Measurements from ENCODE around the gene RHOD. TPM values are rescaled to one million over a fixed set of nuclear protein-coding genes. Genes with fewer than 3 reads are reported as not detected.

The RHOD gene
- total RNA-seq, 2 experiments from 2014 or later: 0.35 TPM; not detected in 1

DNA sequence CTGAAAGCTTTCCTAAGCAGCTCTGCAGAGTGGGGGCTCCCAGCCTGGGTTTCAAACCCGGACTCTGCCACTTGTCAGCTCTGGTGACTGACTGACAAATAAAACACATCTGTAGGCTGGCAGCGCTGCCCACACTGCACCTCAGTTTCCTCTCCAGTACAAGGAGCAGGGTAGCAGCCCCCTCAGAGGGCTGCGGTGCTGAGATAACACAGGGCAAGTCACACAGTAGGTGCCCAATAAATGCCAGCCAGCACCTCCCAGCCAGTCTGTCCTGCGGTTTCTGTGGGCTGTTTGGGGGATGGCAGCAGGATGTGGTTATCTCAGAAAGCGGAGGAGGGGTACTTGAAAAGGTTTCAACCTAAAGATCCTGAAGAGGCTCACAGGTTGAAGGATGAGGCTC lies 32.2 kb upstream of the RHOD start:
- peaks cover 26% of the 10 kb centered on the region for H3K4me1 Mint-ChIP-seq
- ChIA-PET POLR2A (no interaction called here), CTCF (interaction anchor here (0.8 to 0.9 kb wide), 2 partner anchors 15 to 29 kb away, joined by 3 read pairs; no protein-coding TSS in a partner anchor)
- no peaks in the 10 kb centered on the region for H3K36me3 Mint-ChIP-seq (ENCODE audit: low read depth)
- no peaks in the 10 kb centered on the region for H3K9me3 Mint-ChIP-seq
- peaks cover 77% of the 10 kb centered on the region for H3K27me3 Mint-ChIP-seq
- H3K4me3 Mint-ChIP-seq: no peak overlapping the region
- DNase-seq: peak; percentile 68
- peak overlapping the region; percentile 81 for H3K27ac Mint-ChIP-seq

DNA sequence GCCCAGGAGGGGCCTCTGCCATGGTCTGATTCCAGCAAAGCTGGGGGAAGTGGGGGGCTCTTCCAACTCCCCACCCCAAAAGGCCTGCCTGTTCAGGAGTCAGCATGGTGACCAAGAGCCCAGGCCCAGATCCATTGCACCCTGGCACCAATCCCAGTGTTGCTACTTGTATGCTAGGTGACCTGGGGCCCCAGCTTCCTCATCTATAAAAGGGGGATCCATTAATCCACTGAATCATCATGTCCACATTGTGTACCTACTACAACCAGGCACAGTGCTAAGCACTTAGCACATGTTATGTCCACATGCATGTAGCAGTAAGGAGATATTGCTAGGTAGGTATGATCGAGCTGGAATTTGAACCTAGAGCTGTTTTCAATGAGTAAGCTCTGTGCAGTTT lies 31.7 kb upstream of the RHOD start:
- H3K27ac Mint-ChIP-seq: no peak overlapping the region
- peaks cover 79% of the 10 kb centered on the region for H3K27me3 Mint-ChIP-seq
- DNase-seq: no peak
- no peaks in the 10 kb centered on the region for H3K36me3 Mint-ChIP-seq (ENCODE audit: low read depth)
- H3K4me1 Mint-ChIP-seq: peaks cover 26% of the 10 kb centered on the region
- POLR2A ChIA-PET: no interaction called here
- no peak overlapping the region for H3K4me3 Mint-ChIP-seq
- no peaks in the 10 kb centered on the region for H3K9me3 Mint-ChIP-seq
- CTCF ChIA-PET: no interaction called here

DNA sequence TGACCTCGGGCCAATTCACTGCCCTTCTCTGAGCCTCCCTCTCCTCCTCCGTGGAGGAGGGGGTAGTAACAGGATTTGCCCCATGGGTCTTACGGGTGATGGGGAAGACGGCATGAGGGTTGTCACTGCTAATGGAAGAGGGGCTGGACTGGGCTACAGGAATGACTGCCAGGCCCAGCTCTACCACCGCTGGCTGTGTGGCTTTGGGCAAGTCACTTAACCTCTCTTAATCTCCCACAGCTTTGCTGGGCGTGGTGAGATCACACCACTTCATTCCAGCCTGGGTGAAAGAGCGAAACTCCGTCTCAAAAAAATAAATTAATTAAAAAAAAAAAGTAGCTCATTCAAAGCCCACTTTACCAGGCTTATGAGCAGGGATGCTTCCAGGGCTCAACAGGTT lies 30.9 kb upstream of the RHOD start:
- Mint-ChIP-seq H3K36me3 (ENCODE audit: low read depth) (no peaks in the 10 kb centered on the region), H3K4me1 (peaks cover 26% of the 10 kb centered on the region), H3K27me3 (peaks cover 73% of the 10 kb centered on the region), H3K27ac (no peak overlapping the region), H3K9me3 (no peaks in the 10 kb centered on the region), H3K4me3 (no peak overlapping the region)
- no peak for DNase-seq
- ChIA-PET CTCF (interaction anchor here (0.5 kb wide), 1 partner anchor 803 kb away, joined by 3 read pairs; no protein-coding TSS in a partner anchor), POLR2A (no interaction called here)

DNA sequence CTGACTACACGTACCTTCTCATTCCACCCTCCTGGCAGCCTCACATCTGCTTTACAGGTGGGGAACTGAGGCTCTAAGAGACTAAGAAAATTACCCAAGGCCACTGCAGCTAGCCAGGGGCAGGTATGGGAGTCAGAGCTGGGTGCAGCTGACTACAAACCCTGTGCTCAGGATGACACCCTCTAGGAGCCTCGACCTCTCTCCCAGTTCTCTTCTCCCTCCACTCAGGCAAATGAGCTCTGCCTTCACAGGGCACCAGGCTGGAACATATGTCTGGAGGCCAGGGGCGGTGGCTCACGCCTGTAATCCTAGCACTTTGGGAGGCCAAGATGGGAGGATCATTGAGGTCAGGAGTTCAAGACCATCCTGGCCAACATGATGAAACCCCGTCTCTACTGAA lies 29.7 kb upstream of the RHOD start:
- ChIA-PET CTCF (no interaction called here), POLR2A (no interaction called here)
- DNase-seq: no peak
- Mint-ChIP-seq H3K27me3 (peaks cover 71% of the 10 kb centered on the region), H3K9me3 (no peaks in the 10 kb centered on the region), H3K27ac (no peak overlapping the region), H3K4me3 (no peak overlapping the region), H3K4me1 (peaks cover 26% of the 10 kb centered on the region), H3K36me3 (ENCODE audit: low read depth) (no peaks in the 10 kb centered on the region)

DNA sequence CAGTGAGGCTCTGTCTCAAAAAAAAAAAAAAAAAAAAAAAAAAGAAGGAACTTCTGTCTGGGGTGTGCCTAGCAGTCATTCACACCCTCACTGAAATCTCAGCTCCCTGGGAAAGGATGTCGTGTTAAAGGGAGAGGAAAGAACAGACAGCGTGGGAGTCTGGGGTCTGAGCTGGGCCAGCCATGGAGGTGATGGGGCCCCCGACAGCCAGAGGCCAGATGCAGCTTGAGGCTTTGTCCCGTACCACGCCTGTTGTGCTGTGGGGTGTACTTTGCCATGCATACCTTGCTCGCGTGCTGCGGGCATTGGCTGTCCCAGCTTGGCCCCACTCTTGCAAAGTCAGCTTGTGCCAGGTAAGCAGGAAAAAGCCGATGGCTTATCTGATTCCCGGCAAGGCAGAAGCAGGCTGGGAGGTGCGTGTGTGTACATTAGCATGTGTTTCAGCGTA lies 29.1 kb upstream of the RHOD start:
- ChIA-PET POLR2A (no interaction called here), CTCF (interaction anchor here (1.3 kb wide), 1 partner anchor 30 kb away, joined by 3 read pairs; no protein-coding TSS in a partner anchor)
- Mint-ChIP-seq H3K27ac (no peak overlapping the region), H3K36me3 (ENCODE audit: low read depth) (no peaks in the 10 kb centered on the region), H3K4me3 (no peak overlapping the region), H3K9me3 (no peaks in the 10 kb centered on the region), H3K27me3 (peaks cover 67% of the 10 kb centered on the region), H3K4me1 (peaks cover 21% of the 10 kb centered on the region)
- DNase-seq: no peak

DNA sequence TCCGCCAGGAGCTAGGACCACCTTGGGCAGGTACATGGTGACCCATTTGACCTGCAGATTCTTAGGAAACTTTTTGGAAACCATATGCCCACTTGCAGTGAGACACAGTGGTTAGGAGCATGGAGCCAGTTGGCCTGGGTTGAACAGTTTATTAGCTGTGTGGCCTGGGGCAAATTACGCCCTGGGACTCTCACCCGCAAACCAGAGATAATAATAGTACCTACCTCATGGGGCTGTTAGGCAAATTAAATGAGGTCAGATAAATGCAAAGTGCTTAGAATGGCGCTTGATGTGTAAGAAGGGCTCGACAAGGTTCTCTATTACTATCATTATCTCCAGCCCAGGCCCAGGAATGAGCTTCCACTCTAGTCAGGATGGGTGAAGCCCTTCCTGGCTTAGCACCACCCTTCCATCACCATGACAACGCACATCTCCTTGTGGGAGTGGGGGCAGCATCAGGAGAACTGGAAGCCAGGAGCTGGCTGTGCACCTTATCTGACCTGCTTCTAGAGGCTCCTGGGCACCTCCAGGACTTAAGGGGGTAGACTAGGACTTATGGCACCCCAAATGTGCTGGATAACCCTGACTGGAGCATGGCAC lies 28.6 kb upstream of the RHOD start:
- Mint-ChIP-seq H3K4me1 (peaks cover 20% of the 10 kb centered on the region), H3K27ac (no peak overlapping the region), H3K36me3 (ENCODE audit: low read depth) (no peaks in the 10 kb centered on the region), H3K27me3 (peaks cover 65% of the 10 kb centered on the region), H3K9me3 (no peaks in the 10 kb centered on the region), H3K4me3 (no peak overlapping the region)
- DNase-seq: no peak
- POLR2A ChIA-PET: interaction anchor here (0.7 kb wide), 1 partner anchor 202 kb away, joined by 3 read pairs; no protein-coding TSS in a partner anchor
- CTCF ChIA-PET: interaction anchor here (1.3 kb wide), 1 partner anchor 30 kb away, joined by 3 read pairs; no protein-coding TSS in a partner anchor

DNA sequence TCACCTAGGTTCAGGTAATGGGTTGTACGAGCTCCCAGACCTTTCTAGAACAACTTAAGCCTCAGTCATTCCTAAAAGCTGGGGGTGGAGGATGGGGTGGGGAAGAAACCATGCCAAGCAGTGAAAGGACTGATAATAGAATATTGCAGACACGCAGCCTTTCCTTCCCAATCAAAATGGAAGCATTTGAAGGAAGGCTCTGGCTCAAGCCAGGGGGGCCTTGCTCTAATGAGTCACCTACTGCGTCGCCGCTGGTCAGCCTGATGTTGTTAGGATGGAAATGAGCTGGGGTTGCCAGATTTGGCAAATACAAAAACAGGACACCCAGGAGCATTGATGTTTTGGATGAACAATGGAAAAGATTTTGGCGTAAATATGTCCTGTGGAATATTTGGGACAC lies 27.5 kb upstream of the RHOD start:
- Mint-ChIP-seq H3K36me3 (ENCODE audit: low read depth) (no peaks in the 10 kb centered on the region), H3K27me3 (peaks cover 68% of the 10 kb centered on the region), H3K9me3 (no peaks in the 10 kb centered on the region), H3K4me1 (peaks cover 13% of the 10 kb centered on the region), H3K27ac (no peak overlapping the region), H3K4me3 (no peak overlapping the region)
- POLR2A ChIA-PET: no interaction called here
- DNase-seq: no peak
- CTCF ChIA-PET: interaction anchor here (0.7 kb wide), 1 partner anchor 9 kb away, joined by 3 read pairs; no protein-coding TSS in a partner anchor

DNA sequence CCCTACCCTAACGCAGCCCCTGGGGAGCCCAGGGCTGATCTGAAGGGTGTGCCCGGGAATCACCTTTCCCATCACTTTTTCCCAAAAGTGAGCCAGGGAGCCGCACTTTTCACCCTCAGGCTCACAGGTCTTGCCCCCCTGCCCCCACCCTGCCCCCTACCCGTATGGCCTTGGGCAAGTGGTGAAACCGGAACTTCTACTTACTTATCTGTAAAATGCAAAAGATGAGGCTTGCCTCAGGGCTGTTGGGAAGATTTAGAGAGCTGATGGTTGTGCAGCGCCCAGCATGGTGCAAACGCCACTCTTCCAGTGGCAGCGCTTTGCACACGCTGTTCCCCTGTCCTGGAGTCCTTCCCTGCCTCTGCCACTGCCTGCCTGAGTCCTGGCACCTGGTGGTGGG lies 25.7 kb upstream of the RHOD start:
- POLR2A ChIA-PET: no interaction called here
- H3K27ac Mint-ChIP-seq: no peak overlapping the region
- H3K36me3 Mint-ChIP-seq (ENCODE audit: low read depth): no peaks in the 10 kb centered on the region
- DNase-seq: no peak
- peaks cover 52% of the 10 kb centered on the region for H3K27me3 Mint-ChIP-seq
- no peaks in the 10 kb centered on the region for H3K9me3 Mint-ChIP-seq
- H3K4me1 Mint-ChIP-seq: no peaks in the 10 kb centered on the region
- CTCF ChIA-PET: interaction anchor here (0.5 kb wide), 1 partner anchor 214 kb away, joined by 3 read pairs; no protein-coding TSS in a partner anchor
- H3K4me3 Mint-ChIP-seq: no peak overlapping the region

DNA sequence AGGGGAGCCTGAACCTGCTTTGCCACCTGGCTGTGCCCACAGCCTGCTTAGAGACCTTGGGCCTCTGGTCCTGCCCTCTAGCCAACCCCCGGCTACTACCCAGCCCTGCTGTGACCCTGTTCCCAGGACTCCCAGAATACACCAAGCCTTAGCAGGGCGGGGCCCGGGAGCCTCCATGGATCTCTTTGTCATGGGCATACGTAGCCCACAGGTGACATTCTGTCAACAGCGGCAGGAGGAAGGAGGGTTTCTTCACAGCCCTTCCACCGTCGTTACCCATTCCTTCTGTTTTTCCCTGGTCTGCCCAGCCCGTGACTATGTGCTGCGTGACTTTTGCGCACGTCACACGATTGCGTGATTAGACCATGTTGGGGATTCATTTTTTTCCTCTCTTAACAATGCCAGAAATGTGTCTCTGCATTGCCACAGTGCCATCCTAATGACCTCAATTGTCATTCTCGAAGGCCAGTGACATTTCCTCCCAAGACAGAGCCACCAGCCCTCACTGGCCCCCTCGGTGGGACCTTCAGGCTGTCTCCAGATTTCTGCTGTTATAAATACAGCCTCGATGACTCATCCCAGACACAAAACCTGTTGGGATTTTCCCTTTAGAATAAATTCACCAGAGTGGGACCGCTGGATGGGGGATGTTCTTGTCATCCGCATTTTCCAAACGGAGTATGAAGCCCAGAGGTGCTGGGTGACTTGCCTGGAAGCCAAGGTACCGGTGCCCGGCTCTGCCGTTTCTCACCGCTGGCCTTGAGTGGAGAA lies 24.7 kb upstream of the RHOD start:
- no peaks in the 10 kb centered on the region for H3K36me3 Mint-ChIP-seq (ENCODE audit: low read depth)
- H3K4me1 Mint-ChIP-seq: no peaks in the 10 kb centered on the region
- DNase-seq: no peak
- ChIA-PET CTCF (no interaction called here), POLR2A (no interaction called here)
- no peak overlapping the region for H3K4me3 Mint-ChIP-seq
- H3K9me3 Mint-ChIP-seq: no peaks in the 10 kb centered on the region
- no peak overlapping the region for H3K27ac Mint-ChIP-seq
- peaks cover 44% of the 10 kb centered on the region for H3K27me3 Mint-ChIP-seq

DNA sequence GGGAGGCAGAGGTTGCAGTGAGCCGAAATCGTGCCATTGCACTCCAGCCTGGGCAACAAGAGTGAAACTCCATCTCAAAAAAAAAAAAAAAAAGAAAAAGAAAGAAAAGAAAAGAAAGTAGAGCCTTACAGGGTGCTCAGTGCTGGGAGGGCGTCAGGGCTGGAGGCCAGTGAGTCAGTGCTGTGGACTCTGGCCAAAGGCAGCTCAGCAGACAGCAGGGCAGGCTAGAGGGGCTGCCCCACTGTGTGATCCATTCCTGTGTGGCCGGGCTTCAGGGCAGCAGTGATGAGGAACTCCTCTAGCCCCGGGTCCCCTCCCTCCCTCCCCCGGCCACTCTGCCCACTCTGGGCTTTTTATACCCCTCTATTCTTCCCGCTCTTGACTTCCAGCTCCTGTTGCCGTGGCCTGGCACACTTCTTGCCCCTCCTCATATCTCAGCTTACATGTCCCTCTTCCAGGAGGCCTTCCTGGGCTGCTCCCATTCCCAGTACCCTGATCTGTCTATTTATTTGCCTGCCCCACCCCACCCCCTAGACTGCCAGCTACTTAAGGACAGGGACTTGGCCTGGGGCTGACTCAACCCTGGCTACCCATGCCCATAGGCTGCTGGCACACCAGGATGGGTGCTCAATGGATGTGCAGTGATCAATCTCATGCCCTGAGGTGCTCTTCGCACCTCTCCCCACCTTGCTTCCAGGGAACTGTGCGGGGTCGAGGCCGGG lies 23.7 kb upstream of the RHOD start:
- CTCF ChIA-PET: no interaction called here
- H3K9me3 Mint-ChIP-seq: no peaks in the 10 kb centered on the region
- peaks cover 42% of the 10 kb centered on the region for H3K27me3 Mint-ChIP-seq
- no peaks in the 10 kb centered on the region for H3K36me3 Mint-ChIP-seq (ENCODE audit: low read depth)
- POLR2A ChIA-PET: no interaction called here
- no peaks in the 10 kb centered on the region for H3K4me1 Mint-ChIP-seq
- H3K4me3 Mint-ChIP-seq: no peak overlapping the region
- no peak overlapping the region for H3K27ac Mint-ChIP-seq
- no peak for DNase-seq

DNA sequence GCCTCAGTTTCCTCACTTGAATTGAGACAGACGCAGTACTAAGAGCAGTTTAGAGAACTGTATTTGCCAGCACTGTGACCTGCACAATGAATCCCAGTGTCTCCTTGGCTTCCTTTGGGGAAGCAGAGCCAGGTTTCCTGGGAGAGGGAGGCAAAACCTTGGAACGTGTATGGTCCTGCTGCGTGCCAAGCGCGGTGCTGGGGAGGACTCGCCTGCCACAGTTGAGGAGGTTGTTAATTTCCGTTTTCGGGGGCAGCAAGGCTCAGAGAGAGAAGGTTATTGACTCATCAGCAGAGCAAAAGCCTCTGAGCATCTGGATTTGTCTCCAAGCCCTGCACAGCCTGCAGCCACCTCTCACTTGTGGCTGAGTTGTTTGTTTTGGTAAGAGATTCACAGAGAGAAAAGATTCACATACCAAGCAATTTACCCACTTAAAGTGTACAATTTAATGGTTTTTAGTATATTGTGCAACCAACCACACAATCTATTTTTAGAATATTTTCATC lies 22.9 kb upstream of the RHOD start:
- no peak overlapping the region for H3K4me3 Mint-ChIP-seq
- H3K36me3 Mint-ChIP-seq (ENCODE audit: low read depth): no peaks in the 10 kb centered on the region
- peaks cover 38% of the 10 kb centered on the region for H3K27me3 Mint-ChIP-seq
- H3K4me1 Mint-ChIP-seq: no peaks in the 10 kb centered on the region
- no peak for DNase-seq
- ChIA-PET CTCF (no interaction called here), POLR2A (no interaction called here)
- no peak overlapping the region for H3K27ac Mint-ChIP-seq
- H3K9me3 Mint-ChIP-seq: no peaks in the 10 kb centered on the region

DNA sequence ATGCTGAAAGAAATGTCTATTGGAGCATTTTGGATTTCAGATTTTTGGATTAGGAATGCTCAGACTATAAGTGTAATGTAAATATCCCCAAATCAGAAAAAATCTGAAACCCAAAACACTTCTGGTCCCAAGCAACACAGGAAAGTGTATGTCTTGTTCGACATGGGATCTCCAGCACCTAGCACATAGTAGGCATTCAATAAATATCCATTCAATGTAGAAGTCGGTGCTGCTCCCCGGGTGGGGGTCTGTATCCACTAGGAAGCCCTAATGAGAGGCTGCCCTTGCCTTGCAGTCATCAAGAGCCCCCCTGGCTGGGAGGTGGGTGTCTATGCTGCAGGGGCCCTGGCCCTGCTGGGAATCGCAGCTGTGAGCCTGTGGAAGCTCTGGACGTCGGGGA lies 22.3 kb upstream of the RHOD start:
- CTCF ChIA-PET: no interaction called here
- H3K4me1 Mint-ChIP-seq: no peaks in the 10 kb centered on the region
- POLR2A ChIA-PET: no interaction called here

DNA sequence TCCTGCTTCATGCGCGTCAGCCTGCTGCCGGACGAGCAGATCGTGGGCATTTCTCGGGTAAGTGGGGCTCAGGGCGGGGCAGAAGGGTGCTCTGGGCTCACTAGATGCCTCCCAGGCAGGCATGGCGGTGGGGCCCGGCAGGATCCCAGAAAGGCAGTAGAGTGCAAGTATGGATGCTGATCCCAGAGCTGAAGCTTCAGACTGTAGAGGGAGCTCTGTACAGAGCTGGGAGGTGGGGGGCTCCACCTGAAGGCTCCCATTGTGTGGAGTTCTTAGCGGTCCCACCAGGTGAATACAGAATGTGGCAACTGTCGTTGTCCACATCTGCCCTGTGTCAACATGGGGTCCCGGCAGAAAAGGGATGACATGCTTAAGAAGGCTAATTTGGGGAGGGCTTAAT lies 16.5 kb upstream of the RHOD start:
- peaks cover 8% of the 10 kb centered on the region for H3K27me3 Mint-ChIP-seq
- POLR2A ChIA-PET: no interaction called here

More for the DNA sequence above, 22.3 kb upstream of the RHOD start:
- Mint-ChIP-seq H3K27me3 (peaks cover 31% of the 10 kb centered on the region), H3K9me3 (no peaks in the 10 kb centered on the region), H3K27ac (no peak overlapping the region), H3K4me3 (no peak overlapping the region), H3K36me3 (ENCODE audit: low read depth) (no peaks in the 10 kb centered on the region)
- DNase-seq: no peak

More for the DNA sequence above, 16.5 kb upstream of the RHOD start:
- CTCF ChIA-PET: interaction anchor here (1.0 kb wide), 1 partner anchor 16 kb away, joined by 3 read pairs; no protein-coding TSS in a partner anchor
- Mint-ChIP-seq H3K4me3 (no peak overlapping the region), H3K36me3 (ENCODE audit: low read depth) (no peaks in the 10 kb centered on the region), H3K9me3 (no peaks in the 10 kb centered on the region), H3K4me1 (no peaks in the 10 kb centered on the region), H3K27ac (no peak overlapping the region)
- DNase-seq: no peak
